ENCODE results near the gene SLAMF1.

DNA sequence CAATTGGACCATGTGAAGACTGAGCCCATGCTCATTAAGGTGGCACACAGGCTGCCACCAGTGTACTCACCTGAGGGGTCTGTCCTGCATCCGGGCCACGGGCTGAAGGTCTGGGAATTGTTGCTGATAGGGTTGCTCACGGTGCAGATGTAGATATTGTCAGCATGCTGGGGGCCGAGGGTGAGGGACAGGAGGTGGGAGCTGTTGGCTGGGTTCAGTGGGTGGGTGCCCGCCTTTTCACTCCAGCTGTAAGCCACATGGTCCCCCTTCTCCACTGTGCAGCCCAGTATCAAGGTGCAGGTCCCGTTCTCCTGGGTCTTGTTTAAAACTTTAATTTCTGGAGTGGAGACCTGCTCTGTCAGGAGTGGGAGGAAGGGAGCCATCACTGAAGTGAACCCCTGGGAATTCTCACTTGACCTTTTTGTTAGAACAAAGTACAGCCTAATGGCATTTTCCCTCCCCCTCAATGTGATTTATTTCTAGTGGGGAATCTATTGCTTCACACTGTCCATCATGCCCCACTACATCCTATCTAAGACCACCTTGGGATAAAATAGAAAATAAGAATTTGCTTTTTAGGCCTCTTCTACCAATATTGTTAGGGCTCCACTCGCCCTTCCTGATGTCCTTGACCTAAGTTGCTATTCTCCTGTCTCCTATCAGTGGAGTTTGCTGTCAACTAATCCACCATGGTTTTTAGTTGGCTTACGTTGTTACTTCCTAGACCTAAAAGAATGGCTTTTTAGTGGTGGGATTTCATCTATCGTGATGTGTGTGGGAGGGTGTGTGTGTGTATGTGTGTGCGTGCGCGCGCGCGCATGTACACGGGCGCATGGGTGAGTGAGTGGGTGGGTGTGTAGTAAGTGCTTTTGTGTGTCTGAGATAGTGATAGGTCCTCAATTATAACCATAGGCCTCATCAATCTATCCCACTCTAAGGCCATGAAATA is 12.0 kb downstream of the SLAMF1 start:
- TF ChIP-seq, protein P1, sequence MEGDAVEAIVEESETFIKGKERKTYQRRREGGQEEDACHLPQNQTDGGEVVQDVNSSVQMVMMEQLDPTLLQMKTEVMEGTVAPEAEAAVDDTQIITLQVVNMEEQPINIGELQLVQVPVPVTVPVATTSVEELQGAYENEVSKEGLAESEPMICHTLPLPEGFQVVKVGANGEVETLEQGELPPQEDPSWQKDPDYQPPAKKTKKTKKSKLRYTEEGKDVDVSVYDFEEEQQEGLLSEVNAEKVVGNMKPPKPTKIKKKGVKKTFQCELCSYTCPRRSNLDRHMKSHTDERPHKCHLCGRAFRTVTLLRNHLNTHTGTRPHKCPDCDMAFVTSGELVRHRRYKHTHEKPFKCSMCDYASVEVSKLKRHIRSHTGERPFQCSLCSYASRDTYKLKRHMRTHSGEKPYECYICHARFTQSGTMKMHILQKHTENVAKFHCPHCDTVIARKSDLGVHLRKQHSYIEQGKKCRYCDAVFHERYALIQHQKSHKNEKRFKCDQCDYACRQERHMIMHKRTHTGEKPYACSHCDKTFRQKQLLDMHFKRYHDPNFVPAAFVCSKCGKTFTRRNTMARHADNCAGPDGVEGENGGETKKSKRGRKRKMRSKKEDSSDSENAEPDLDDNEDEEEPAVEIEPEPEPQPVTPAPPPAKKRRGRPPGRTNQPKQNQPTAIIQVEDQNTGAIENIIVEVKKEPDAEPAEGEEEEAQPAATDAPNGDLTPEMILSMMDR (IDR thresholded peaks at IDR 0.05) = no peak
- TF ChIP-seq POLR2A (IDR thresholded peaks at IDR 0.05) = no peak

Measured in lower leg skin (tissue), 3 donors.